Motor neuron (in vitro differentiated cells): ENCODE data around the gene PIGC. TPM values are rescaled to one million over a fixed set of nuclear protein-coding genes. Genes with fewer than 3 reads are reported as not detected.

Source experiments
- total RNA-seq, 8 experiments: library from RNA; unstranded; fragments of 300-600 nt; gene quantifications; 2 replicates each; pipeline versions ENCODE4 v1.2.3 to v1.2.4, GENCODE V29; 2022

PIGC gene
- total RNA-seq, 8 experiments from 2014 or later, result 16.3 to 46.1 (median 35.9) TPM

Other genes starting within 250 kb of the PIGC start
- gene C1orf105, start 23.4 kb downstream of the PIGC start, total RNA-seq, result under 1 TPM in 1 of 8 experiments, not detected in 7; 0.66 TPM
- gene SUCO, start 89.1 kb upstream of the PIGC start, total RNA-seq, result 100 to 1,000 TPM in 4 of 8 experiments, 10 to 100 TPM in 4; 26.1 to 532 (median 107) TPM
- under 1 TPM in 4 of 8 experiments, not detected in 4; 0.15 to 0.38 (median 0.24) TPM for gene FASLG, start 215.0 kb upstream of the PIGC start, total RNA-seq